Fibroblast of skin of back (primary cell): ENCODE measurements around the gene MROH7.
"Not testable (repeated sequence)": the region's sequence is repeated elsewhere in the genome, so short reads cannot be mapped to it uniquely, and the experiment has no call there.

ENCODE experiments used
- DNase-seq: peaks from one replicate; pipeline ENCODE4 v3.0.0-alpha.2; 2013

Gene MROH7

DNA sequence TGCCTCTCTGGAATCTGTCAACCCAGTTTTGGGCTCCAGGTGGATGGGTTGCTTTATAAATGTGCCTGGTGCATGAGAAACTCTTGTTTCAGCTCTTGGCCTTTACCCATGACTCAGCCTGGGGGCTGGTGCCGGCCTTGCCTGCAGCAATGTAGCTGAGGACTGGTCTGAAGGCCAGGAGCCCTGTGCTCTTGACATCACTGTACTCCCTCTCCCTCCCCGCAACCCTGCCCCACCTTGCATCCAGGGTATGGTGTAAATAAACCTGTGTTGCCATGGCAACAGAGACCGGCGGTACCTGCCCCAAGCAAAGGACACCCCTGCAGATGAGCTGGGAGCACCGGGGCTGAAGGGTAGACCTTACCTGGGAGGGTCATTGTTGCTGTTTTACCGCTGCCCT, 31.5 kb upstream of the MROH7 start:
- DNase-seq, result no peak

DNA sequence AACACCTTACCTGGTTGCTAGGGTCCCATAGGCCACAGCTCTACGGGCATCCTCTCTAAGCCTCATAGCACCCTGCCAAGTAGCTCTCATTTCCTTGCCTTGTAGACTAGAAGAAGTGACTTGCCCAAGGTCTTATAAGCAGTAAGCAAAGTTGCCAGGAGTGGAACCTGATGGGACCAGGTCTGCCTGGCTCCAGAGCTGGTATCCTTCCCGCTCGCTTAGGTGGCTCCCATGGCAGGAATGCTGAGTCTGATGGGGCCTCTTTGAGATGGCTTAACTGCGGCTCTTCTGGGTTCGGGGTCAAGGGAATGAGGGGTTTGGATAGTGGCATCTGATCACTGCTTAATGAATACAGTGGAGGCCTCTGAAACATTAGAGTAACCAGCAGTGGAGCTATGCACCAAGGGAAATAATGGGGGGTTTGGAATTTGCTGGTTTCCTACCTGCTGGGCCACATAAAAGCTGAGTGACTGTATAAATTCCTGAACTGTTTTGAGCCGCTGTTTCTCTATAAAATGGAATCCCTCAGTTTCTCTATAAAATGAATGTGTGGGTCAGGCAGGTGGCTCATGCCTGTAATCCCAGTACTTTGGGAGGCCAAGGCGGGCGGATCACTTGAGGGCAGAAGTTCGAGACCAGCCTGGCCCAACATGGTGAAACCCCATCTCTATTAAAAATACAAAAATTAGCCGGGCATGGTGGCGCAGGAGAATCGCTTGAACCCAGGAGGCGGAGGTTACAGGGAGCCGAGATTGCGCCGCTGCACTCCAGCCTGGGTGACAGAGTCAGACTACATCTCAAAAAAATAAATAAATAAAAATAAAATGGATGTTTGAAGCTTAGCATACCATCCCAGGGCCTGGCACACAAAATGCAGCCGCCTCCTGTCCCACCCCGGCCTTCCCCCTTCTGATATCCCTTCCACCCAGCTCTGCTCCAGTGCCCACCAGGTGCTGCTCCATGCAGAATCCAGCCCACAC, 30.7 kb upstream of the MROH7 start:
- no peak for DNase-seq

DNA sequence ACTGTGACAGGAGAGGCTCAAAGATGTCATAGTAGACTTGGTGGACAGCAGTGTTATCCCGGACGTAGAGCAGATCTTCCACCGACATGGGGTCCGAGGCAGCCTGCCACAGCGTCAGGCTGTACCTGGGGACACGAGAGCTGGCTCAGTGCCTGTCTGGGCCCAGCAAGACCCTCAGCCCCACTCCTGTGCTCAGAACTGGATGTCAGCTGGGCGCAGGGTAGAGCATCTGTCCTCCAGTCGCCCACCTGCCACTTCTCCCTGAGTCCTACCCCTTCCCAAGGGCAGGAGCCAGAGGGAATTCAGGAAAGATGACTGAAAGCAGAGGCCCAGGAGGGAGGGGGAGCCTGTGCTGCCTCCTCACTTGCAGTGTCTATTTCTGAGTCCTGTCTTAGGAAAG, 30.0 kb upstream of the MROH7 start:
- no peak for DNase-seq

DNA sequence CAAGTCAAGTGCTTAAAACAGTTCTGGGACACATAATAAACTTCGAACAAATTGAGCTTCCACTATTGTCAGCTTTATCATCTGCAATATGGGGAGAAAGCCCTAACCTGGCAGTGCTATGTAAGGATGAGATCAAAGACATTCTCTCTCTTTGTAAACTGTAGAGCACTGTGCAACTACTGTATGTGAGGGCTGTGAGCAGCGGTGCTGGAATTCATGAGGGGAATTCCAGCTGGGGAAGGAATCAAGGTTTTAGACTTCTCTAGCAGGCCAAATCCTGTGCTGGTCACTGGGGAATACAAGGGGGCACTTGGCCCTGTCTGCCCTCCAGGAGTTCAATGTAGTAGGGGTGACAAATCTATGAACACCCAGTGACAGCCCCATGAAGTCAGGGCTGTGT, 27.6 kb upstream of the MROH7 start:
- DNase-seq, result no peak

DNA sequence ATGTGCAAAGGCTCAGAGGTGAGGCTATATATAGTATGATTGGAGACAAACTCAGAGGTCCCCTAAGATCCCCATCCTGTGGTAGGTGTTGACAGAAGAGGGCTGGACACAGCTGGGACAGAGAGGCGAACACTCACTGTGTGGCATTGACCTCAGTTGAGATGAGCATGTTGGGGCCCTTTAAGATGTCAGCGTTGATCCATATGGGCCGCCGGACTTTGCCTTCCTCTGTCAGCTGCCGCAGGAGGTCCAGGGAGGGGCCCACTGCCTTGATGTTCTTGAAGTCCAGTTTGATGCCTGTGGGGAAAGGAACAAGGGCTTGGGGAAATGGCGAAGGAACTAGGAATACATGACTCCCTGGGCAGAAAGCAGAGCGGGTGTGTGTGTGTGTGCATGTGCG, 27.0 kb upstream of the MROH7 start:
- DNase-seq, result no peak

DNA sequence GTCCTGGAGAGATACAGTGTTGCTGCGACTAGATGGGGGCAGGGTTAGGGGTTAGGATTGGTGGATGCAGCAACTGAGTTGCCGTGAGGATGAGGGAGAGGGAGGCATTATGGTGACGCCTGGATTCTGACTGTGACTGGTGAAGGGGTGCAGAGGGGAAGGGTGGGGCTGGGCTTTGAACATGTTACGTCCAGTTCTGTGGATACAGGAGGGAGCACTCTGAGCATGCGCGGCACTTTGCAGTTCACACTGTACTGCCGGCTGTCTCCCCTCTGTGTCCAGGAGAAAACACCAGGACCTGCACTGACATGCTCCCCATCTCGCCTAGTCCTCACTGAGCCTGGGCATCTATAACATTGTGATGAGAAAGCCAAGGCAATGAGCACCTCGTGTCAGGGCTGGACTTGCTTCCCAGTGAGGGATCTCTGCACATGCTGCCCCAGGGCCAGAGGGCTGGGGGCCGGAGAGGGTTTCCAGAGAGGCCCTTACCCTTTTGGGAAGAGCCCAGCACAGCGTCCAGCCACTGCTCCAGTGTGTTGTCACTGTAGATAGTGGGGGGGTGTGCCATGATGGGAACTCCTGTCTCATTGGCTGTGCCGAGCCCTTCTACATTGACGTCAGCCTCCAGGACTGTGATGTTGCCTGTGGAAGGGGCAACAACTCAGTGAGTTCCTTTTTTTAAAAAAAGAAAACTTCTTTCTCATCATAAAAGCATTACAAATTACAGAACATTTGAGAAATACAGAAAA, 25.9 kb upstream of the MROH7 start:
- DNase-seq, result no peak

DNA sequence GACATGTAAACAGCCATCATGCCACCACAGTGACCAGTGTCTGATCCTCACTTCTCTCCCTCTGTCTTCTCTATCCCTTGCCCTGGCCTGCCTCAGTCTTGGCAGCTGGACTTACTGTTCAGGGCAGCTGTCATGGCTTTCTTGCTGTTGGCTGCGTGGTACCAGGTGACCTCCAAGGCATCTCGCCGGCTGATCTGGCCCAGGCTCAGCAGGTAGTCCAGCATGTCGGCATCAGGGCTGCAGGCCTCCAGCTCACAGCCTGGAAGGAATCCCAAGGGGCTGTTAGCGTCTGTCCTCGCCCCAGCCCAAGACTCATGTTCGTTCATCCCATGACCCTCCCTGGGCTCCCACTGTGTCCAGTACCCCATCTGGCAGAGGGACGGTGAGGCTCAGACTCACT, 21.8 kb upstream of the MROH7 start:
- DNase-seq, result no peak

DNA sequence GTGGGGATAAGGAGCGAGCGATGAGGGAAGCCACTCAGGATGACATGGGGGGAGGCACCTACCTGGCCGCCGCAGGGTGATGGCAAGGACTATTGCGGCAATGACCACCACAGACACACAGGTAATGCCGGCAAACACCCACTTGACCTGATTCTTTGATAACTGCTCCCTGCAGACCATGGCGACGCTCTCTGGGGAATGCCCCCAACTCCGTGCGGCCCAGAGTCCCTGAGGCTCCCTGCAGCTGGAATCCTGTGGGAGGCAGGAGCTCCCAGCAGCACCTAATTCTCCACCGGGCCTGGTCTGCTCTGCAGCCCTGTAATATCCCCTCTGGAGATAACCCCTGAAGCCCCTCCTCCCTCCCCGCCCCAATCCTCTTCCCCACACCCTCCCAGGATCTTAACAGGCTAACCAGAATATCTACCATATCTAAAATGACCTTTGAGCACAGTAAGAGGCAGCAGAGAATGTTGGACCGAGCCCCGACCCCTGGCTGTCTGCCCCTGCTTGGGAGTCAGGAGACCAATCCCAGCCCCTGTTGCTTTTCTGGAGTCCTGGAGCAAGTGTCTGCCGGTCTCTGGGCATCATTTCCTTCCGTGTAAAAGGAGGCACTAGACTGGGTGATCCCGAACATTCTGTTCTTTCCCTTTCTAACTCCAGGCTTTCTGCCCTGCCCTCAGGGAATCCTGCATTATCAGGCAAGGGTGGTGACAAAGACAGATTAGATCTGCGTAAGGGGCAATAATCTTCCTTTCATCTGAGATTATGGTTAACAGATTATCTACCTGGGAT, 18.2 kb upstream of the MROH7 start, which contains the start of gene FAM151A:
FAM151A (minus strand) TSS at position 310 of the 792 bp plus-strand sequence; CDS start at position 180, 130 bp downstream.
- DNase-seq, result no peak

DNA sequence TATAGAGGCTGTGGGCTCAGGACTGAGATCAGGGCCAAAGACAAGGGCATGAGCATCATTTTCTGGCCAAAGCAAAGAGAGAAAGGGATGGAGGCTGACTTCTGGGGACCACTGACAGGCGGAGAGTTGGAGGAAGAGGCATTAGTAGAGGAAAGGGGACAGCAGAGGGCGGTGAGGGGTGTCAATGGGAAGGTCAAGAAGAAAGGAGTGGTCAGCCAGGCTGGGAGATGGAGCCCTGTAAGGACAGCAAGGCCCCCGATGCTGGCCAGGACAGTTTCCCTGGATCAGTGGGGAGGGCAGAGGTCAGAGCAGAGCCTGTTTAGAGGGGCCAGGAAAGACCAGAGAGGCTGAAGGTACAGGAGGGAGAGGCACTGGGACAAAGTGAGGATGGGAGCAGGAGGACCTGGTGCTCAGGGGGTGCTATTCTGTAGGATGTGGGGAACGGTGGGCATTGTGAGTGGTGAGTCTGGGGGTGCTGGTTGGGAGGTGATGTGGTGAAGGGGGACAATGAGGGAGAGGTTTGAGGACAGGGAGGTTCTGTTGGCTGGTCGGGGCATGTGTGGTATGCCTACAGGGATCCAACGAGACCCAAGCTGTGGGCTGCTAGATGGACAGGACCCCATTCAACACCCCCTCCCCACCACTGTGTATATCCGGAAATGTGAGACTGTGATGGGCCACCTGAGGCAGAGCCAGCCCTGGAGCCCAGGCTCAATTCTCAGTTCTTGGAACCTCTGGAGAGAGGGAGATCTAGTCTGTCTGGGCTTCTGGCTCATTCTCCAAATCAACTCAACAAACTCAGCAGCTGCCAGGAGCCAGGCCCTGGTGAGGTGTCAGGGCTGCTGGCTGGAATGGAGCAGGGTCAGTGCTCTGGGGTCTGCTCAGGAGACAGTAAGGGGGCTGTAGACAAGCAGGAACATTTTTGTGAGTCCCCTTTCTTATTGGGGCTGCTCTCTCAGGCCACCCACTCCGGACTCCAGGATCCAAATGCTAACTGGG, 16.8 kb upstream of the MROH7 start:
- DNase-seq, result no peak

DNA sequence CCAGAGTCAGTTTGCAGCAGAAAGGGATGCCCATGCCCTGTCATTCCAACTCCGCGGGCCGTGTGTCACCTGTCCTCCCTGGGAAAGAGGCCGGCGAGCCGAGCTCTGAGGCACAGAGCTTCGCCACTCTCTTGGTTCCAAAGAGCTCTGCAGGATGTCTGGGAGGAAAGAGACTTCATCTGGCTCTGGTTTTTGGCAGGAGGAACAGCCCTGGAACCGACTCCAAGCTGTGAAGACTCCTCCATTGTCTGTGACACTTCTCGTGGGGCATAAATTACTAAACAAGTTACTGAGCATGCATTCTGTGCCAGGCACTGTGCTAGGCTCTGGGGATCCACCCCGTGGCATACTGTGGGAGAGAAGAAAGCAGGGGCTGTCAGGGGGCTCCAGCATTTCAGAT, 14.4 kb upstream of the MROH7 start:
- DNase-seq, result no peak

DNA sequence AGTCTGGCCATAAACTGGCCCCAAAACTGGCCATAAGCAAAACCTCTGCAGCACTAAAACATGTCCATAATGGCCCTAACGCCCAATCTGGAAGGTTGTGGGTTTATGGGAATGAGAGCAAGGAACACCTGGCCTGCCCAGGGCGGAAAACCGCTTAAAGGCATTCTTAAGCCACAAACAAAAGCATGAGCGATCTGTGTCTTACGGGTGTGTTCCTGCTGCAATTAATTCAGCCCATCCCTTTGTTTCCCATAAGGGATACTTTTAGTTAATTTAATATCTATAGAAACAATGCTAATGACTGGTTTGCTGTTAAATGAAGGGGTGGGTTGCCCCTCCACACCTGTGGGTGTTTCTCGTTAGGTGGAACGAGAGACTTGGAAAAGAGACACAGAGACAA, 5.8 kb upstream of the MROH7 start:
- not testable (repeated sequence) for DNase-seq

DNA sequence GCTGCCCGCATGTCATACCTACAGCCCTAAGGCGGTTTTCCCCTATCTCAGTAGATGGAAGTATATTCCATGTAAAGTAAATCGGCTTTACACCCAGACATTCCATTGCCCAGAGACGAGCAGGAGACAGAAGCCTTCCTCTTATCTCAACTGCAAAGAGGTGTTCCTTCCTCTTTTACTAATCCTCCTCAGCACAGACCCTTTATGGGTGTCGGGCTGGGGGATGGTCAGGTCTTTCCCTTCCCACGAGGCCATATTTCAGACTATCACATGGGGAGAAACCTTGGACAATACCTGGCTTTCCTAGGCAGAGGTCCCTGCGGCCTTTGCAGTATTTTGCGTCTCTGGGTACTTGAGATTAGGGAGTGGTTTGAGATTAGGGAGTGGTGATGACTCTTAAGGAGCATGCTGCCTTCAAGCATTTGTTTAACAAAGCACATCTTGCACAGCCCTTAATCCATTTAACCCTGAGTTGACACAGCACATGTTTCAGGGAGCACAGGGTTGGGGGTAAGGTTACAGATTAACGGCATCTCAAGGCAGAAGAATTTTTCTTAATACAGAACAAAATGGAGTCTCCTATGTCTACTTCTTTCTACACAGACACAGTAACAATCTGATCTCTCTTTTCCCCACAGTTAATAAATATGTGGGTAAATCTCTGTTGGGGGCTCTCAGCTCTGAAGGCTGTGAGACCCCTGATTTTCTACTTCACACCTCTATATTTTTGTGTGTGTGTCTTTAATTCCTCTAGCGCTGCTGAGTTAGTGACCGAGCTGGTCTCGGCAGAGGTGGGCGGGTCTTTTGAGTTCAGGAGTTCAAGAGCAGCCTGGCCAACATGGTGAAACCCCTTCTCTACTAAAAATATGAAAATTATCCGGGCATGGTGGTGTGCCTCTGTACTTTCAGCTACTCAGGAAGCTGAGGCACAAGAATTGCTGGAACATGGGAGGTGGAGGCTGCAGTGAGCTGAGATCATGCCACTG, 4.8 kb upstream of the MROH7 start:
- DNase-seq, result not testable (repeated sequence)

DNA sequence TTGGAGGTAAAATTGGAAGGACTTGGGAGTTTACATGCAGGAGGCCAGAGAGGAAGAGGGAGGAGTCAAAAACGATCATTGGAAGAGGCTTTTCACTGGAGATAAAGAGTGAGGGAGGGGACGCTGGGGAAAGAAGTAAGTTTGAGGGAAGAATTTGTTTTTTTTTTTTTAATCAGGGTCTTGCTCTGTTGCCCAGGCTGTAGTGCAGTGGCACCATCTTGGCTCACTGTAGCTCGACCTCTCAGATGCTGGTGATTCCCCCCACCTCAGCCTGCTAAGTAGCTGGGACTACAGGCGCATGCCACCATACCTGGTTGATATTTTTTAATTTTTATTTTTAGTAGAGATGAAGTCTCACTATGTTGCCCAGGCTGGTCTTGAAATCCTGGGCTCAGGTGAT, 1.2 kb upstream of the MROH7 start:
- DNase-seq, result no peak

DNA sequence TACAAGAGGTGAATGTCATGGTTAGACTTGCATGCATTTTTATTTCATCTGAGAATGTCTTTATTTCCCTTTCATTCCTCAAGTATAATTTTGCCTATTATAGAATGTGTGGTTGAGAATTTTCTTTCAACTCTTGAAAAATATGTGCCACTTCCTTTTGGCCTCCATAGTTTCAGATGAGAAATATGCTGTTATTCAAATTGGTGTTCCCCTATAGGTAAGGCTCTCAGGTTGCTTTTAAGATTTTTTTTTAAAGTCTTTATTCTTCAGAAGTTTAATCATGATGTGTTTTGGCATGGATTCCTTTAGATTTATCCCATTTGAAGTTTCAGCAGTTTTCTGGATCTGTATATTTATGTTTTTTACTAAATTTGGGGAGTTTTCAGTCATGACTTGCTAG, 2.1 kb downstream of the MROH7 start:
- DNase-seq, result no peak

DNA sequence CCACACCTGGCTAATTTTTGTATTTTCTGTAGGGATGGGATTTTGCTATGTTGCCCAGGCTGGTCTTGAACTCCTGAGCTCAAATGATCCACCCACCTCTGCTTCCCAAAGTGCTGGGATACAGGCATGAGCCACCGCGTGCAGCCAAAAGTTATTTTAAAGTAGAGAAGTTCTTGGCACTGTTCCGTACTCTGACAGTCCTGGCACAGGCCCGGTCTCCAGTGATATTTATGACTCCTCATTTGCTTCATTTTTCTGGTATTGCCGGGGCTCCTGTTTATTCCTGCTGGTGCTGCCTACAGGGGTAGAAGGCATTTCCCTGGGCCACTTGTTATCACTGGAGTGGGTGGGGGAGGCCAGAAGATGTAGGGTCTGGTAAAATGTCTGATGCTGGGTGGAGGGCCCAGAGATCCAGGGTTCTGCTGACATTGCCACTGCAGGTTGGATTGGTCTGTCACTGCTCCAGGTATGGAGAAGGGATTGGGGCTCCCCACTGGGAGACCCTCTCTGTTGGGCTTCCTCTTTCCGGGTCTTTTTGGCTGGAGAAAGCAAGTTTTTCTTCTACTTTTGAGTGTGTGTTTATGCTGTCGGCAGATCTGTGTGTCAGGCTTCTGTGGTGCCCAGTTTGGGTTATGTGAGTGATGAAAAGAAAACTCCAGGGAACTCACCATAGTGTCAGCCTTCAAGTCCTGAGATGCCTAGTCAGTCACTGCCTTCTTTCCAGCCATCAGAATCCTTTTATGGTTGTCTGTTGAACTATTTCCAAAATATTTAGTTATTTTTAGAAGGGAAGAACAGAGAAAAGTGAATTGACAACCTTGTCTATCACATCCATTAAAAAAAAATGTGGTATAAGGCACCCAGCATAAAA, 4.5 kb downstream of the MROH7 start:
- DNase-seq, result no peak

DNA sequence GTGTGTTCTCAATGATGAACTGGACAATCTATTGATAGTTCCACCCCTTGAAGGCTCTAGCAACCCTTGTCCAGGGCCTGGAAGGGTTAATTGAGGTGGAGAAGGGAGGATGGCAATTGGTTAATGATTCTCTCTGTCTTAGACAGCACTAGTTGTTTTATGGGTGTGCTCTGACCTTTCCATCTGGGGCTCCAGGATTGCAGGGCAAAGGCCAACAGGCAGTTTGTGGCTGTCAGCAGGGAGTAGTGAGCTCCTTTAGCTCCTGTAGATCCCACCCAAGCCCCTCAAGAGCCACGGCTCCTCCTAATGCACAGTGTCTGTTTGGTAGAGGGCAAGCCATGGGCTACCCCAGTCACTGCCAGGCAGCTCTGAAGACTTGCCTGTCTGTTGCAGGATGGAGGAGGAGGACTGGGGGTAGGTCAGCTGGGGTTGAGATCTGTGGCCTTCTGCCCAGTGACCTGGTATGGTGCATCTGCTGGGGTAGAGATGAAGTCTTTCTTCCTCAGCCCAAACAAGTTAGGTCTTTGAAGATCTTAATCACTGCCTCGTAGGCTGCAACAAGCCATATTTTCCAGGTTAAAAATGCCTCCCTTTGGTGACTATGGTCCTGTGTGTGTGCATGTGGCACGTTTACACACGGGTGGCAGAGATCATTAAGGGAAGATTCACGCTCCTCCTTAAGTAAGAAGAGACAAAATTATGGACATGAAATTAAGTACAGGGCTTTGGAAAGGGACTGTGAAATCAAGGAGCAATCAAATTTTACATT, 7.7 kb downstream of the MROH7 start:
- DNase-seq, result no peak

DNA sequence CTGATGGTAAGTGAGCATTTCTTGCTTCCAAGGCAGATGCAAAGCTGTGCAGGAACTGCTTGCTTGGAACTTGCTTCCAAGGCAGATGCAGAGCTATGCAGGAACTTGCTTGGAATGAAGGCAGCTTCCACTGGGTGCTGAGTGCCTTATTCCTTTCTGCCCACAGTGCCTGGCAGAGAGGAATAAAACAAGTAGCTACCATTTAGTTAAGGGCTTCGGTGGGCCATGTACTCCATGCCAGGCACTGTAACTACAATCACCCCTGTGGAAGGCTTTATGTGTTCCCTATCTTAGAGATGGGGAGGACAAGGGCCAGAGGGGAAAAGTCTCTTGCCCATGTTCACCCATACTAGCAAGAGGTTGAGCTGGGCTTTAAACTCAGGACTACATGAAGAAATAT, 8.3 kb downstream of the MROH7 start:
- no peak for DNase-seq

DNA sequence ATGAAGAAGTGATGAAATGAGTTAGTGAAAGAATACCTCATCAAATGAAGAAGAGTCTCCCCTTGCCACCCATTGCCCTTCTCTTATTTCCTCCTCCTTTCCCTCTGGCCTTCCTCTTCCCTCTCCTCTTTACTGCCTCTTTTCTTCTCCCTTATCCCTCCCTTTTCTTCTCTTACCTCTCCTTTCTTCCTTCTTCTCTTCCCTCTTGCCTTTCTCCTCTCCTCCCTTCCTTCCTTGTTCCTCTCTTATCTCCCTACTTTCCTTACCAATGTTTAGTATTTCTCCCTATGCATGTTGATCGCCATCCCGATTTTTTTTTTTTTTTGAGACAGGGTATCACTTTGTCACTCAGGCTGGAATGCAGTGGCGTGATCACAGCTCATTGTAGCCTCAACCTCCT, 8.8 kb downstream of the MROH7 start:
- no peak for DNase-seq
